Measurements from ENCODE around the gene TULP1. TPM values are rescaled to one million over a fixed set of nuclear protein-coding genes. Genes with fewer than 3 reads are reported as not detected.
A peak's percentile ranks its signal among the peaks of the same experiment; 100 is the strongest.

TULP1 gene
- total and polyA plus RNA-seq, 2 of the 13 experiments (the other 11 are each of a cell fraction or from before 2014, with no cell fraction given), result not detected

- no peak for ATAC-seq
- intact Hi-C loops (cut with micrococcal nuclease; ENCODE audit: unreplicated experiment), result no loop called here
- peaks cover 5 to 35% of the 10 kb centered on the region in 2 experiments; a peak in 4 of 5 replicates for H3K36me3 ChIP-seq (replicated peaks in 1 of 2; ENCODE audit: control insufficient read depth in 1 of 2, insufficient read depth in 2 of 2, low read length in 2 of 2)
- no peaks in the 10 kb centered on the region for H3K27me3 ChIP-seq (ENCODE audit: control insufficient read depth in 1 of 2, insufficient read depth in 2 of 2, low read length in 2 of 2)
- in situ Hi-C loops (cut with HindIII; ENCODE audit: extremely low pct_ligation_motif_present, low pct_unique_long_range_greater_than_20kb), result no loop called here
- H3K79me2 ChIP-seq (ENCODE audit: insufficient read depth, low read length), result no peaks in the 10 kb centered on the region
- 96% methylated on average over 5 of the region's 5 CpGs for WGBS (ENCODE audit: low lambda C conversion rate)
- no peak overlapping the region for H3K4me2 ChIP-seq (ENCODE audit: low read depth, low read length)
- TF ChIP-seq ZNF207 (IDR thresholded peaks at IDR 0.05; ENCODE audit: borderline replicate concordance) (no peak), ZNF460 (CRISPR knock-in tag; IDR thresholded peaks at IDR 0.05; ENCODE audit: borderline replicate concordance) (peak; percentile 72; the same call in 1 of the 2 replicates), ZEB1 (IDR thresholded peaks at IDR 0.05; ENCODE audit: insufficient replicate concordance, low read depth) (no peak), SUZ12 (IDR thresholded peaks at IDR 0.05; ENCODE audit: low read depth, low read length) (no peak), ZNF263 (CRISPR knock-in tag; IDR thresholded peaks at IDR 0.05) (0 out of 2 replicates have a peak, but pooled peaks have one; percentile 3), ZNF251 (CRISPR knock-in tag; IDR thresholded peaks at IDR 0.05) (no peak), ZNF547 (CRISPR knock-in tag; IDR thresholded peaks at IDR 0.05) (0 out of 2 replicates have a peak, but pooled peaks have one; percentile 26), SMARCC2 (IDR thresholded peaks at IDR 0.05) (no peak), FOXA3 (CRISPR knock-in tag; IDR thresholded peaks at IDR 0.05) (0 out of 2 replicates have a peak, but pooled peaks have one; percentile 26), ZBTB20 (CRISPR knock-in tag; IDR thresholded peaks at IDR 0.05; ENCODE audit: borderline replicate concordance, low read depth) (no peak), SAP130 (CRISPR knock-in tag; IDR thresholded peaks at IDR 0.05; ENCODE audit: low read depth) (0 out of 2 replicates have a peak, but pooled peaks have one; percentile 18), FOXA1 (IDR thresholded peaks at IDR 0.05) (no peak), FOXA1 (CRISPR knock-in tag; IDR thresholded peaks at IDR 0.05) (peak; percentile 71), MEIS2 (CRISPR knock-in tag; IDR thresholded peaks at IDR 0.05) (no peak)
- TF ChIP-seq, protein P1, sequence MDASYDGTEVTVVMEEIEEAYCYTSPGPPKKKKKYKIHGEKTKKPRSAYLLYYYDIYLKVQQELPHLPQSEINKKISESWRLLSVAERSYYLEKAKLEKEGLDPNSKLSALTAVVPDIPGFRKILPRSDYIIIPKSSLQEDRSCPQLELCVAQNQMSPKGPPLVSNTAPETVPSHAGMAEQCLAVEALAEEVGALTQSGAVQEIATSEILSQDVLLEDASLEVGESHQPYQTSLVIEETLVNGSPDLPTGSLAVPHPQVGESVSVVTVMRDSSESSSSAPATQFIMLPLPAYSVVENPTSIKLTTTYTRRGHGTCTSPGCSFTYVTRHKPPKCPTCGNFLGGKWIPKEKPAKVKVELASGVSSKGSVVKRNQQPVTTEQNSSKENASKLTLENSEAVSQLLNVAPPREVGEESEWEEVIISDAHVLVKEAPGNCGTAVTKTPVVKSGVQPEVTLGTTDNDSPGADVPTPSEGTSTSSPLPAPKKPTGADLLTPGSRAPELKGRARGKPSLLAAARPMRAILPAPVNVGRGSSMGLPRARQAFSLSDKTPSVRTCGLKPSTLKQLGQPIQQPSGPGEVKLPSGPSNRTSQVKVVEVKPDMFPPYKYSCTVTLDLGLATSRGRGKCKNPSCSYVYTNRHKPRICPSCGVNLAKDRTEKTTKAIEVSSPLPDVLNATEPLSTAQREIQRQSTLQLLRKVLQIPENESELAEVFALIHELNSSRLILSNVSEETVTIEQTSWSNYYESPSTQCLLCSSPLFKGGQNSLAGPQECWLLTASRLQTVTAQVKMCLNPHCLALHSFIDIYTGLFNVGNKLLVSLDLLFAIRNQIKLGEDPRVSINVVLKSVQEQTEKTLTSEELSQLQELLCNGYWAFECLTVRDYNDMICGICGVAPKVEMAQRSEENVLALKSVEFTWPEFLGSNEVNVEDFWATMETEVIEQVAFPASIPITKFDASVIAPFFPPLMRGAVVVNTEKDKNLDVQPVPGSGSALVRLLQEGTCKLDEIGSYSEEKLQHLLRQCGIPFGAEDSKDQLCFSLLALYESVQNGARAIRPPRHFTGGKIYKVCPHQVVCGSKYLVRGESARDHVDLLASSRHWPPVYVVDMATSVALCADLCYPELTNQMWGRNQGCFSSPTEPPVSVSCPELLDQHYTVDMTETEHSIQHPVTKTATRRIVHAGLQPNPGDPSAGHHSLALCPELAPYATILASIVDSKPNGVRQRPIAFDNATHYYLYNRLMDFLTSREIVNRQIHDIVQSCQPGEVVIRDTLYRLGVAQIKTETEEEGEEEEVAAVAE (CRISPR knock-in tag; IDR thresholded peaks at IDR 0.05; ENCODE audit: borderline replicate concordance), result no peak
- TF ChIP-seq, protein P2, sequence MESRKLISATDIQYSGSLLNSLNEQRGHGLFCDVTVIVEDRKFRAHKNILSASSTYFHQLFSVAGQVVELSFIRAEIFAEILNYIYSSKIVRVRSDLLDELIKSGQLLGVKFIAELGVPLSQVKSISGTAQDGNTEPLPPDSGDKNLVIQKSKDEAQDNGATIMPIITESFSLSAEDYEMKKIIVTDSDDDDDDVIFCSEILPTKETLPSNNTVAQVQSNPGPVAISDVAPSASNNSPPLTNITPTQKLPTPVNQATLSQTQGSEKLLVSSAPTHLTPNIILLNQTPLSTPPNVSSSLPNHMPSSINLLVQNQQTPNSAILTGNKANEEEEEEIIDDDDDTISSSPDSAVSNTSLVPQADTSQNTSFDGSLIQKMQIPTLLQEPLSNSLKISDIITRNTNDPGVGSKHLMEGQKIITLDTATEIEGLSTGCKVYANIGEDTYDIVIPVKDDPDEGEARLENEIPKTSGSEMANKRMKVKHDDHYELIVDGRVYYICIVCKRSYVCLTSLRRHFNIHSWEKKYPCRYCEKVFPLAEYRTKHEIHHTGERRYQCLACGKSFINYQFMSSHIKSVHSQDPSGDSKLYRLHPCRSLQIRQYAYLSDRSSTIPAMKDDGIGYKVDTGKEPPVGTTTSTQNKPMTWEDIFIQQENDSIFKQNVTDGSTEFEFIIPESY (CRISPR knock-in tag; IDR thresholded peaks at IDR 0.05), result peak; percentile 81; the same call in 1 of the 2 replicates
- no TSS peak for BruUV-seq (replicated peaks)
- H3K9ac ChIP-seq (ENCODE audit: insufficient read depth, low read depth, low read length), result no peak overlapping the region
- no peak overlapping the region for H3K4me3 ChIP-seq (replicated peaks in 1 of 3; ENCODE audit: insufficient read depth in 1 of 3, low read depth in 2 of 3, low read length in 3 of 3)
- no peaks in the 10 kb centered on the region for H3K9me3 ChIP-seq (ENCODE audit: low read length)
- ChIA-PET CTCF (ENCODE audit: low intra/inter-chr PET ratio, low total read pairs) (no interaction called here), POLR2A (interaction anchor here (0.7 to 9.7 kb wide), 4 partner anchors 9 to 125 kb away, joined by 3 to 88 read pairs (median 4); partner anchors contain the start of genes RPL10A and TEAD3)
- no peak overlapping the region for H2AFZ ChIP-seq (ENCODE audit: low read length)
- H4K20me1 ChIP-seq (ENCODE audit: insufficient read depth, low read length), result peaks cover 10% of the 10 kb centered on the region
- no peak for DNase-seq (ENCODE audit: low spot score)
- no peak overlapping the region for H3K27ac ChIP-seq (ENCODE audit: extremely low read length, insufficient read depth, low read length)
- H3K4me1 ChIP-seq (ENCODE audit: insufficient read depth, low read length), result peaks cover 20% of the 10 kb centered on the region
- peak; percentile 60 for FAIRE-seq
These were observed 35.0 kb downstream of the TULP1 start for GRCh38 chr6:35477551-35478179.
